Stimulated activated CD8-positive, alpha-beta memory T cell treated with anti-CD3 and anti-CD28 coated beads, Interleukin-4, amount 100 ng/mL, for 4 hours (primary cell): ENCODE results near the gene HARBI1.

Experiments used
- DNase-seq, 2 donors: peaks; one replicate each; pipeline ENCODE4 v3.0.0-alpha.2; 2020; ENCODE audit warnings: low read depth in 2 of 2, low spot score in 1 of 2

The HARBI1 gene

DNA sequence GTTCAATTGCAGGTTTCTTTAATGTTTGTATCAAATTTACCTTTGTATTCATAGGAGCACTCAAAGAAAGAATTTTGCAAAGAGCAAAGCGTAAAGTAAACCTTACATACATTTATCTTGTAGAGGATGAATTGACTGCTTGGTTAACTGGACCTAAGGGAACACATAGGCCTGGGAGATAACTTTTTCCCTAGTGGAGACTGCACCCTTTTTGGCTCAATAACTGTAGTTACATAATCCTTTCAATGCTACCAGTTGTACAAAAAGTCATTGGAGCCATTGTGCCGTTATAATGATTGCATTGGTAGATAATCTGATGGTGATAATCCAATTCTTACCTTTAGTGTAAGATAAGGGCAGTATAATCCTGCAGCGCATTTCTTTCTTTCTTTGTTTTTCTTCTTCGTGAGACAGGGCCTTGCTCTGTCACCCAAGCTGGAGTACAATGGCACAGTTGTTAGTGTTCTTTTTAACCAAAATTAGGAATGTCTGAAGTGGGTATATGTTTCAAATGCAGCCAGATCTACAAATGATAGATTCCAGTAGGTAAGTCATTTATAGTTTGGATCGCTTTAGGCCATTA, 18.6 kb upstream of the HARBI1 start:
- no peak for DNase-seq

DNA sequence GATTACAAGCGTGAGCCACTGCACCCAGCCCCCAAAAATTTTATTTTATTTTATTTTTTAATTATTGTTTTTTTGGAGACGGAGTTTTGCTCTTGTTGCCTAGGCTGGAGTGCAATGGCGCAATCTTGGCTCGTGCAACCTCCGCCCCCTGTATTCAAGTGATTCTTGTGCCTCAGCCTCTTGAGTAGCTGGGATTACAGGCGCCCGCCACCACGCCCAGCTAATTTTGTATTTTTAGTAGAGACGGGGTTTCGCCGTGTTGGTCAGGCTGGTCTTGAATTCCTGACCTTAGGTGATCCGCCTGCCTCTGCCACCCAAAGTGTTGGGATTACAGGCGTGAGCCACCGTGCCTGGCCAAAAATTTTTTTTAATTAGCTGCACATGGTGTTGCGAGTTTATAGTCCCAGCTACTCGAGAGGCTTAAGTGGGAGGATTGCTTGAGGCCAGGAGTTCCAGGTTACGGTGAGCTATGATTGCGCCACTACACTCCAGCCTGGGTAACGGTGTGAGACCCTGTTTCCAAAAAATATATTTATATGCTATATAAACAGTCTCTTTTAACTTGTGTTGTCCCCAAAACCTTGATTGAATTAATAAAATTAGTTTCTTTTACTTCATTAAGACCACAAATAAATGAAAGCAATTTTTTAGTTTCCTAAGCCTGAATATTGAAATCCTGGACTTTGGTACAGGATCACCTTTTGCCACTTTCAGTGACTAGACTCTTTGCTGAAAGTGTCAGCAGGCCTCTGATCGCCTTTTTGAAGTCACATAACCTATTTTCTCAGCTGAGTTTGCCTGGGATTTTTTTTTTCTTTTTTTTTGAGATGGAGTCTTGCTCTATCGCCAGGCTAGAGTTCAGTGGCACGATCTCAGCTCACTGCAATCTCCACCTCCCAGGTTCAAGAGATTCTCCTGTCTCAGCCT, 16.5 kb upstream of the HARBI1 start:
- no peak for DNase-seq

DNA sequence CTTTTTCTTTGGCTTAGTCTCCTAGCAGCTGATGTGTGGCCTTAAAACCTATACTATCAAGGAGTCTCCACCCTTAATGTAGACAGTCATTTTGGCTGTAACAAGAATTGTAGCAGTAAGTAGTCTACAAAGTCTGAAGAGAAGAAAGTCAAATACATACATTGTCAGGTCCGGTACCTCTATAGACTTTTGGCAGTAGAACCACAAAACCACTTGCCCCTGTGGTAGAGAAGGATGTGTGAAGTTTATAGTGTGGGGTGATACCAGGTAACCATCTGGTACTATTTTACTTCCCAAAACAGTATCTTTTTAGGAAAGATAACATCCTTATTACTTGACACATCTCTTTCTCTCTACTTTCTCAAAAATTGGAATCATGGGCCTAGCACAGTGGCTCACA, 15.5 kb upstream of the HARBI1 start:
- no peak for DNase-seq

DNA sequence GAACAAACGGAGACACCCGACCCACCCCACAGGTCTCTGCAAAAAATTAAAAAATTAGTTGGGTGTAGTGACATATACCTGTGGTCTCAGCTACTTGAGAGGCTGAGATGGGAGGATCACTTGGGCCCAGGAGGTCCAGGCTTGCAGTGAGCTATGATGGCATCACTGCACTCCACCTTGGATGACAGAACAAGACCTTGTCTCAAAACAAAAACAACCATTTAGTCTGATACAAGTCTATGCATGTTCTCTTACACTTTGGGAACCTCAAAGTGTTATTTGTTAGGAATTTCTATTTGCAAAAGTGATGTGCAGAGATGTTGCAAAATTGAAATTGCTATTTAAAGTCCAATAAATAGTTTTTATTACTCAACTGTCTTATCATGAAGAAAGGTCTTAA, 14.6 kb upstream of the HARBI1 start:
- DNase-seq, result no peak

DNA sequence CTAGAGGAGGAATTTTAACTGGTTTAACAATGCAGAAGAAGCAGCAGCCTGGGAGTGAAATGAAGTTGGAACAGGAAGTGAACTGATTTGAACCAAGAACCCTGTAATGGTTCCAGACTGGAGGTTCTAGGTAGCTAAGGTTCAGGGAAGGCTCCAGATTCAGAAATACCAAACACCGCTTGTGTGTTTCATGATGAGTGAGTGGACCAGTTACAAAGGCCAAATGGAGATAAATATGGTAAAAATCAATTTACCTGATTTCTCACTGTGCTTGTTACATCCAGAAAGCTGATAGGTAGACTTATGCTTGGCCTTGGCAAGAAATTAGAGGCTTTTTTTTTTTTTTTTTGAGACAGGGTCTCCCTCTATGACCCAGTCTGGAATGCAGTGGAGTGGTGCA, 13.2 kb upstream of the HARBI1 start:
- no peak for DNase-seq

DNA sequence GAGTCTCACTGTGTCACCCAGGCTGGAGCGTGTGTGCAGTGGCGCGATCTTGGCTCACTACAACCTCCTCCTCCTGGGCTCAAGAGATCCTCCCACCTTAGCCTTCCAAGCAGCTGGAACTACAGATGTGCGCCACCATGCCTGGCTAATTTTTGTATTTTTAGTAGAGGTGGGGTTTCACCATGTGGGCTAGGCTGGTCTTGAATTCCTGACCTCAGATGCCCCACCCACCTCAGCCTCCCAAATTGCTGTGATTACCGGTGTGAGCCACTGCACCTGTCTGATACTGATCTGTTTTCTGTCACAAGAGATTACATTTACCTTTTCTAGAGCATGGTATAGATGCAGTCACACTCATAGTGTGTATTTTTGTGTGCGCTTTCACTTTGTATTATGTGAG, 11.9 kb upstream of the HARBI1 start:
- no peak for DNase-seq

DNA sequence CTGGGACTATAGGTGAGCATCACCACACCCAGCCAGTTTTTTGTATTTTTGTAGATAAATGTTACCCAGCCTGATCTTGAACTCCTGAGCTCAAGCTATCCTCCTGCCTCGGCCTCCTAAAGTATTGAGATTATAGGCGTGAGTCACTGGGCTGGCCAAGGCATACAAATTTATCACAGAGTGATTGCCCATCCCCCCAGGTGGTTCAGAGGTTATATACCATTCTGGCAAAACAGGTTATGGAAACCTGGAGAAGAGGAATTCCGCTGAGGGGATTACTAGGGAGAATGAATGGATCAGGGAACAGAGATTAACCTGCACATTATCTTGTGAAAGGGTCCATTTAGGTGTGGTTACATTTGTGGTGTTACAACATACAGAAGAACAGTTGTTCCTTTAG, 8.4 kb upstream of the HARBI1 start:
- DNase-seq, result no peak

DNA sequence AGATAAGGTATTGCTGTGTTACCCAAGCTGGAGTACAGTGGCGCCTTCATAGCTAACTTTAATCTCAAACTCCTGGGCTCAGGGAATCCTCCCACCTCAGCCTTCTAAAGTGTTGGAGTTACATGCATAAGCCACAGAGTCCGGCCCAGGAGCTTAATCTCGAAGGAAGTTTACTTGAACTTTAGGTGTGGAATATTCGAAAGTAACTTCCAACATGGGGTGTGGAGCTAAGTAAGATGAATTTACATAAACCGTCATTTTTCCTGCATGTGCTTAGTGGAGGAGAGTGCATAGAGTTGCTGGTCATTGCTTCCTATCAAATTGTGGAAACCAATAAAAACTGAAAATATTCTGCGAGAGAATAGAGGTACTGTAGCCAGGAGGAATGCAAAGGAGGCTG, 1.8 kb upstream of the HARBI1 start:
- no peak for DNase-seq

DNA sequence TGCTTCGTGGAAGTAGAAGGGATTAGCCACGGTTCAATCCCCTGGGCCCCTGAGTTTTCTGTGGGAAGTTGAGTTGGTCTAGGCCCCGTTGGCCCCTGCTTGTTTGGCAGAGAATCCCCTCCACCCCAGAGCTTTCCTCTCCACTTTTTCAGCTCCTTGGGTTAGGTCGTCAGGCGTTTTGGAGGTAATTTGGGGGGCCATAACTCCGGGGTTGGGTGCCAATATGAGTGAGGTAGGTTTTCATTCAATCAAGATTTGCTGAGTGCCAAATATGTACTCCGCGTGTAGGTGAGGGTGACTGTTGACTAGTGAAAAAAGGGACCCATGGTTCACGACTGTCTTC, 916 bp upstream of the HARBI1 start:
- DNase-seq, result no peak

DNA sequence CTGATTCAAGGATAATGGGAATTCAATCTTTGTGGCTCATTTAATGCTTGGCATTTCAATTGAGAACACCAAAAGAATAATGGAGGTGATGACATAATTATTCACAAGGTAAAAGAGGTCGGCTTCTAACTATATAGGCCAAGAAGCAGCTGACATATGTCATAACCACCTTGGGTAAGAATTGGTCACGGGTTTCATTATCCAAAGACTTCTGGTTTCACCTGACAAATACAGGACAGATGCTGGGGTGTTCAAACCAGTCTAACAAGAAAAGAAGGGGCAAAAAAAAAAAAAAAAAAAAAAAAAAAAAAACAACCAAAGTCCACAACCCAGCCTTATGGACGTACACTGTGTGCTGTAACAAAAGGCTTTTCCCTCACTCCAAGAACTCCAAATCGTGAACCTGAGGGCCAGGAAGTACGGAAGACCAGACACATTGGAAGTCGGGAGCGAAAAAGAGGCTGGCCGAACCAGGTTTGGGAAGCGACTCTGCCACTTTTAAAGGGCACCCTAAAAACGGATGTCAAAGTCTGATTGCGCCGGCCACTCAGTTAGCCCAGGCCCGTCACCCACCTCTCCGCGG, 385 bp downstream of the HARBI1 start:
- DNase-seq, result no peak

DNA sequence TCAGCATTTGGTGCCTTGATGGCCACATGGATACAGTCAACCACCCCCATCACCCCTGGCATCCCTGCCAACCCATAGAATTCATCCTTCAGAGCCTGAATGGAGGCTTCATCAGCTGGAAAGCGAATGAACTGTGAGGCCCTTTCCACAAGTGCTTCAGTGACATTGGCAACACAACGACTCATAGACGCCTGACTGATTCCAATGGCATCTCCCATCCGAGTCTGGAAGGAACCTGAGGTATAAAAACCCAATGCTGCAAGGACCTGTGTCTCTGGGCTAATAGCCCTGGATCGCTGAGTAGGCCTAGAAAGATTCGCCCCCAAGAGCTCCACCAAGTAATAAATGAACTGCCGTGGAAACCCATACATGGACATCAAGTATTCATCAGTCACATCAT, 1.3 kb downstream of the HARBI1 start:
- no peak for DNase-seq

DNA sequence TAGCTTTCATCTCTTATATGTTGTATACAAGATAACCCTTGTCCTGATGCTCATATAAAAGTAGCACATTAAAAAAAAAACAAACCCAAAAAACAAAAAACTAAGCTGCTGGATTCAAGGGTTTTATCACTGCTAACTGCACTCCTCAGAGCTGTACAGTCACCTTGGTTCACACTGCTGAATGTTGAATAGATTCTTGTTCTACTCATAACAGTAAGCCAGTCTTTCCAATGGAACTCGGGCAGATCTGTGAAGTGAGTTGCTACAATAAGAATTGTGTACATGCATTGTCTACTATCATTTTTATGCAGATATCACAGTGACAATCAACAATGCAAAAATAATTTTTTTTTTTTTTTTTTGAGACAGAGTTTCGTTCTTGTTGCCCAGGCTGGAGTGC, 4.7 kb downstream of the HARBI1 start:
- no peak for DNase-seq

DNA sequence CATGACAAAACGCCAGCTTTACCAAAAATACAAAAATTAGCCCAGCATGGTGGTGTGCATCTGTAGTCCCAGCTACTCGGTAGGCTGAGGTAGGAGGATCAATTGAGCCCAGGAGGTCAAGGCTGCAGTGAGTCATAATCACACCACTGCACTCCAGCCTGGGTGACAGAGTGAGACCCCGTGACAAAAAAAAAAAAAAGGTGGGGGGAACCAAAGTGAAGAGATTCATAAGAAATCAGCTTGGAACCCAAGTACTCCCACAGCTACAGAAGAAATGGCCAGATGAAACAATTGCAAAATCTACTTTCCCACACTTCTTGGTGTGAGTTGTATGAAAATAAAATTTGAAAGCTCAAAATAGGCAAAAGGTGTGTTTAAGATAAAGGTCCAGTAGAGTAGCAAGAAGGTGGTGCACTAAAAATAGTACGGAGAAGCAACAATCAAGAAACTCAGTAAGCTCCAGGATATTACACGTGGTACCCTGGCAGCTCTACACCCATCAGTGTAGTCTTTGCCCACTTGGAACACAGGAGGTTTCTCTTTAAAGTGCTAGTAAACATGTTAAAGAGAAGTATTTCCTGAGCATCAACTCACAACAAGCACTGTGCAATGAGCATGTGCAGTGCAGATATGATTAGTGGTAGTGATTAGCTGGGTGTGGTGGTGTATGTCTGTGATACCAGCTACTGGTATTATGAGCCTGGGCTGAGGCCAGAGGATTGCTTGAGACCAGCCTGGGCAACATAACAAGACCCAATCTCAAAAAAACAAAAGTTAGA, 5.3 kb downstream of the HARBI1 start:
- no peak for DNase-seq

DNA sequence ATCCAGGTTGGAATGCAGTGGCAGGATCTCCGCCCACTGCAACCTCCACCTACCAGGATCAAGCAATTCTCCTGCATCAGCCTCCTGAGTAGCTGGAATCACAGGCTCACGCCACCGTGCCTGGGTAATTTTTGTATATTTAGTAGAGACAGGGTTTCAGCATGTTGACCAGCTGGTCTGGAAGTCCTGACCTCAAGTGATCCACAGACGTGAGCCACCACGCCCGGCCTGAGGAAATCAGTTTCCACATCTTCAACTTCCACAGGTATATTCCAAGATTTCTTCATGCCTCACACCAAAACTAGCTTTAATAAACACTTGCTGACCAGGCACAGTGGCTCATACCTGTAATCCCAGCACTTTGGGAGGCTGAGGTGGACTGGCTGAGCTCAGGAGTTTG, 7.6 kb downstream of the HARBI1 start:
- DNase-seq, result no peak

DNA sequence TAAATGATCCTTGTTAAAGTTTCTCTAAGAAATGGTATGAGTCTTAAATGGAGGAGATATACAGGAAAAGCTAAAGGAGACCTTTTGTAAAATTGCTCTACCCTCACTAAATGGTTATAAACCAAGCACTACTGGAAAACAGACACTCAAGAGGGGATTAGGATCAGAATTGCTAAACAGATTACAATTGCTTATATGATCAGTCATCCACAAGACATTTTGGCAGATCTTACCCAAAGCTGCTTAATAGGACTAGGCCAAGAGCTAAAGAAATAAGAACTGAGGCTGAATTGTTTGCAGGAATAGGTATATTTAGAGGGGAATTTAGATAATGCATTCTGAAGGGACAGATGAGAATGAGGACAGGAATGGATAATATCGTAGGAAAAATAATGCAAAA, 9.5 kb downstream of the HARBI1 start:
- no peak for DNase-seq

DNA sequence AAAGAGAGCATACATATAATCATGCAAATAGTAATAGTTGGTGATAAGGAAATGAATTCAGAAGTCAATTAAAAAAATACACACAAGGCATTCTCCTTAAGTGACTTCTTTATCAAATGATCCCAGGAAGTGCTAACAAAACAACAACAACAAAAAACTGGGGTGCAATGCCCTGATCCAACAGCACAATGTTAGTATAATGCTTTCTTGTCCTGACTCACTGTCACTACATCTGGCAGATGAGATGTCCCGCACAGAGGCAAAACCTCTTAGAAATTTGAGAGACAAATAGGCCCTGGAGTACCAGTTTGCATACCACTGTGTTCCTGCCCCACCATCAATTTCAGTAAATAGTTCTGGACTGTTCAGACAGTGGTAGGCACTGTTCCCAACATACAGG, 12.2 kb downstream of the HARBI1 start:
- DNase-seq, result no peak

DNA sequence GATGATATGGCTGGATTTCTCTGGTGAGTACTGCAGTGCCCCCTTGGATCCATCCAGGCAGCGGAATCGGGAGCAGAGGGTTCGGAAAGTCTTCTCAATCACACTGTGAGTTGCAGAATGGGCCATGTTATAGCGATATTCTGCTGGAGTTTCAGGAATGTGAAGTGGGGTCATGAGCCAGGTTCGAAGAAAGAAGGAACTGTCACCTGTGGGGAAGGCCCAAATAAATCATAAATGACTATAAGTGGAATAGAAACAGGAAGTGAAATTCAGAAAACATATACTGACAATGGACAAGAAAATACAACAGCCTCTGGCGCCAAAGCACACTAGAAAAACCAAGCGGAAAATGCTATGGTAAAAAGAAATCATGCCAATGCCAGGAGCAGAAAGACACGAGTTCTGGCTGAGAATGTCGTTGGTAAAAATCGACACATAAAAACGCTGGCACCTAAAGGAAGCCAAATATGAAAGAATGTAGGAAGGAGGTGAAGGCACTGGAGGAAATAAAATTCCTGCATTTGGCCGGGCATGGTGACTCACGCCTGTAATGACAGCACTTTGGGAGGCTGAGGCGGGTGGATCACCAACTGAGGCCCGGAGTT, 13.2 kb downstream of the HARBI1 start:
- no peak for DNase-seq

DNA sequence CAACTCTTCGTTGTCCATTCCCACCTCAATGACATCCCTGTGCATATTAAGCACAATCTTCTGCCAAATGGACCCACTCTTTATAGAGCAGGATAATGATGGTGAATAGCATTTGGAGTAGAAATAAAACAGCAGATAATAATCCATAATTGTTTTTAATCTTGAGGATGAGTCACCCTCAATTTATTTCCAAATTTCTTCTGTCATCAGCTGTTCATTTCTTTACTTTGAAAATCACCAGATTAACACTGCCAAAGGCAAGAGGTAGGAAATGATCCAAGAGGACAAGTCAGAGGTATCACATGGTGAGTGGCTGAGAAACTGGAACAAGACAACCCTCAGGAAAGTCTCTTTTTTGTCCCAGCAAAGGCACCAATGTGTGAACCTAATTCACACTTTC, 15.9 kb downstream of the HARBI1 start:
- DNase-seq, result no peak

DNA sequence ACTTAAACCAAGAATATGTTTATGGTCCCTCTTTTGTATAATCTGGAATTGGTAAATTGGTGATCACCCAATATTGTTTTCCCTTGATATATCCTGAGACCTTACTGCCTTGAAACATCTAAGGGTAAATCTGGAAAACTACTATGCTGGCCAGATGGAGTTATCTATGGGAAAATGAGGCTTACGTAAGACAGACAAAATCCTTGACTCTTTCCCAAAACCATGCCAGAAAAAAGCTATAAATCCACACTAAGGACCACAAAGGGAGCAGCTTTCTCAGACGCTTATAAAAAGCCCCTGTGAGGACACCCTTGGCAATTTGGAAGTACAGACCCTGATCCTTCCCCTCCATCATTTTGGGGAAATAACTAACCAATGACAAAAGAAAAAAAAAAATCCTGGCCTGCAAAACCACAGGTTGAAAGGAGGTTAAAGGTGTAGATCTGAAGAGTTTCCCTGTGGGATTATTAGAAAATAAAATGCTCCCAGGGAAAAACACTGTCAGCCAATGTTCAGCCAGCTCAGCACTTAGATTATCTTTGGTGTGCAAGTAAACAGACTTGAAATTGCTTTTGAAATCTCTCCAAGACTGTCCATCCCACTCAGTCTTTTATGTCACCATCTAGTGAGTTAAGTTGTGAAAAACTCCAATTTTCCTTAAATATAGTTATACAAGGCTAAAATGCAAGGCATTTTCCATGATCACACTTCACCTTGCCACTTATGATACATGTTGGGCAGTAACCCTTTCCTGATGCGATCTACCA, 16.6 kb downstream of the HARBI1 start:
- no peak for DNase-seq

DNA sequence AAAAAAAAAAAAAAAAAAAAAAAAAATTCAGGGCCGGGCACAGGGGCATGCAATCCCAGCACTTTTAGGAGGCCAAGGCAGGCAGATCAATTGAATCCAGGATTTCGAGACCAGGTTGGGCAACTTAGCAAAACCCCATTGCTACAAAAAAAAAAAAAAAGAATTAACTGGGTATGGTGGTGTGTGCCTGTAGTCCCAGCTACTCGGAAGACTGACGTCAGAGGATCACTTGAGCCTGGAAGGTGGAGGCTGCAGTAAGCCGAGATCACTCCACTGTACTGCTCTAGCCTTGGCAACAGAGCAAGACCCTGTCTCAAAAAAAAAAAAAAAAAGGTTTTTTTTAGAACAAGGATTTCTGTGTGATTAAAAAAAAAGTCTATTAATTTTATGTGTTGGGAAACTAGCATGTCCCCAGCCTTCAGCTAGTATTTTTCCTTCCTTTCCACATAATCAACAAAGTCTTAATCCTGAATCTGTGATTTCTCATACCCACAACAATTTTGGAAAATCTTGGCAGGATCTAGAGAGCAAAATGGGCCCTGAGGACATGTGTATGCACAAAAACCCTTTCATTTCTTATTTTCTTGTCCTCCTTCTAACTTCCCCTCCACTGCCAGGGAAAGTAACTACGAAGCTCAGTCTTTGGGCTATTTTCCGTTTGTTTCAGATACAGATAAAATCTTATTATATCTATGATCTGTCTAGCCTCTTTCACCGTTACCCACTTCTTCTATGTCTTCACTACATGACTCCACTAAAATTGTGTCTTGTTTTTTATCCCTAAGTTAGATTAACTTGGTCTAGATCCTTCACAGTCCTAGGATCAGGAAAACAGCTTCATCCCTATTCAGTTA, 17.5 kb downstream of the HARBI1 start:
- DNase-seq, result no peak
